OCI-LY3 (cell line): ENCODE results near the gene CRAMP1.

Experiments
- EZH2phosphoT487 ChIP-seq: fragments of 200-600 bp; shearing (Covaris generic); IDR thresholded peaks from 2 replicates; pipeline ENCODE4 v1.6.1; 2018; ENCODE audit warnings: antibody characterized with exemption, mixed run types, low read depth
- TF ChIP-seq, protein P1 (sequence below): fragments of 200-600, 300-600 bp; sonication (generic); IDR thresholded peaks from 2 replicates; pipeline ENCODE4 v1.5.1; 2014; ENCODE audit warnings: antibody characterized with exemption, low read length, low read depth

DNA sequence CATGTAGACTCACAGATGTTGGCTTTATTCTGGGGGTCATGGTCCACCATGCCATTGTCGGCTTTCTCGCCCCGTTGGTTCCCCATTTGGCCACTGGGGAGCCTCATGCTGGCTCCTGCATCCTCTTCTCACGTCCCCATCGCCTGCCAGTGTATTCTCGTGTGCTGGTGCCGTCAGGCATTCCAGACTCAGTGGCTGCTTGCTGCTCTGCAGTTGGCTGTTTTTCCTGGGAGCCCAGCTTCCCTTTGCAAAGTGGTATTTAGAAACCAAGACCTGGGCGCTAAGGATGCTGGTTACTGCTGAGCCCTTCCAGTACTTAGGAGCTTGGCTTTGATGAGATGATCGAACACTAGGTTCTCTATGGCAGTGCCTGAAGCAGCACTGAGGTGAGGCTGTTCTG is 19.1 kb downstream of the CRAMP1 start:
- TF ChIP-seq, protein P1, sequence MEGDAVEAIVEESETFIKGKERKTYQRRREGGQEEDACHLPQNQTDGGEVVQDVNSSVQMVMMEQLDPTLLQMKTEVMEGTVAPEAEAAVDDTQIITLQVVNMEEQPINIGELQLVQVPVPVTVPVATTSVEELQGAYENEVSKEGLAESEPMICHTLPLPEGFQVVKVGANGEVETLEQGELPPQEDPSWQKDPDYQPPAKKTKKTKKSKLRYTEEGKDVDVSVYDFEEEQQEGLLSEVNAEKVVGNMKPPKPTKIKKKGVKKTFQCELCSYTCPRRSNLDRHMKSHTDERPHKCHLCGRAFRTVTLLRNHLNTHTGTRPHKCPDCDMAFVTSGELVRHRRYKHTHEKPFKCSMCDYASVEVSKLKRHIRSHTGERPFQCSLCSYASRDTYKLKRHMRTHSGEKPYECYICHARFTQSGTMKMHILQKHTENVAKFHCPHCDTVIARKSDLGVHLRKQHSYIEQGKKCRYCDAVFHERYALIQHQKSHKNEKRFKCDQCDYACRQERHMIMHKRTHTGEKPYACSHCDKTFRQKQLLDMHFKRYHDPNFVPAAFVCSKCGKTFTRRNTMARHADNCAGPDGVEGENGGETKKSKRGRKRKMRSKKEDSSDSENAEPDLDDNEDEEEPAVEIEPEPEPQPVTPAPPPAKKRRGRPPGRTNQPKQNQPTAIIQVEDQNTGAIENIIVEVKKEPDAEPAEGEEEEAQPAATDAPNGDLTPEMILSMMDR: no peak
- TF ChIP-seq EZH2phosphoT487: no peak
